Epithelial cell of esophagus (primary cell): ENCODE measurements around the gene PROM2.

Source experiments
- DNase-seq: peaks from one replicate; pipeline ENCODE4 v3.0.0; 2010; ENCODE audit warnings: low read depth
- H3K4me3 ChIP-seq: 2 replicates; pipeline ENCODE4 v1.5.1; 2011; ENCODE audit warnings: mild to moderate bottlenecking, low read length, control low read depth
- CTCF ChIP-seq: IDR thresholded peaks from 2 replicates; pipeline ENCODE4 v1.5.1; 2011; ENCODE audit warnings: low read depth, mild to moderate bottlenecking, low read length, control low read depth, inconsistent platforms; ENCODE audit not compliant: insufficient read depth; ENCODE audit errors: missing control alignments

Gene PROM2

GRCh38 chr2:95311815-95312542 is 37.7 kb downstream of the PROM2 start:
- DNase-seq, result no peak
- no peak overlapping the region for H3K4me3 ChIP-seq
- no peak for TF ChIP-seq CTCF

- no peak overlapping the region for H3K4me3 ChIP-seq
- TF ChIP-seq CTCF, result no peak
- DNase-seq, result no peak
These were observed 38.4 kb downstream of the PROM2 start for GRCh38 chr2:95312543-95313201.

- no peak overlapping the region for H3K4me3 ChIP-seq
- DNase-seq, result peak; percentile 31
- no peak for TF ChIP-seq CTCF
These were observed 39.3 kb downstream of the PROM2 start for GRCh38 chr2:95313296-95314131.

GRCh38 chr2:95314598-95314963 is 40.3 kb downstream of the PROM2 start:
- H3K4me3 ChIP-seq, result no peak overlapping the region
- DNase-seq, result no peak
- no peak for TF ChIP-seq CTCF

- DNase-seq, result peak; percentile 52
- no peak overlapping the region for H3K4me3 ChIP-seq
- peak; percentile 84 for TF ChIP-seq CTCF
These were observed 40.8 kb downstream of the PROM2 start for GRCh38 chr2:95314964-95315611.

- peak; percentile 62 for DNase-seq
- no peak overlapping the region for H3K4me3 ChIP-seq
- TF ChIP-seq CTCF, result no peak
These were observed 41.7 kb downstream of the PROM2 start for GRCh38 chr2:95315801-95316411.
